ENCODE data around the gene HEATR1.

- TF ChIP-seq POLR2AphosphoS5 (IDR thresholded peaks at IDR 0.05) = no peak
- TF ChIP-seq POLR2A (IDR thresholded peaks at IDR 0.05) = no peak
- no peak for TF ChIP-seq CTCF (IDR thresholded peaks at IDR 0.05)
Observed at GRCh38 chr1:236508593-236509027, 95.7 kb downstream of the HEATR1 start.
